ENCODE data around the gene ADAMTS2.

DNA sequence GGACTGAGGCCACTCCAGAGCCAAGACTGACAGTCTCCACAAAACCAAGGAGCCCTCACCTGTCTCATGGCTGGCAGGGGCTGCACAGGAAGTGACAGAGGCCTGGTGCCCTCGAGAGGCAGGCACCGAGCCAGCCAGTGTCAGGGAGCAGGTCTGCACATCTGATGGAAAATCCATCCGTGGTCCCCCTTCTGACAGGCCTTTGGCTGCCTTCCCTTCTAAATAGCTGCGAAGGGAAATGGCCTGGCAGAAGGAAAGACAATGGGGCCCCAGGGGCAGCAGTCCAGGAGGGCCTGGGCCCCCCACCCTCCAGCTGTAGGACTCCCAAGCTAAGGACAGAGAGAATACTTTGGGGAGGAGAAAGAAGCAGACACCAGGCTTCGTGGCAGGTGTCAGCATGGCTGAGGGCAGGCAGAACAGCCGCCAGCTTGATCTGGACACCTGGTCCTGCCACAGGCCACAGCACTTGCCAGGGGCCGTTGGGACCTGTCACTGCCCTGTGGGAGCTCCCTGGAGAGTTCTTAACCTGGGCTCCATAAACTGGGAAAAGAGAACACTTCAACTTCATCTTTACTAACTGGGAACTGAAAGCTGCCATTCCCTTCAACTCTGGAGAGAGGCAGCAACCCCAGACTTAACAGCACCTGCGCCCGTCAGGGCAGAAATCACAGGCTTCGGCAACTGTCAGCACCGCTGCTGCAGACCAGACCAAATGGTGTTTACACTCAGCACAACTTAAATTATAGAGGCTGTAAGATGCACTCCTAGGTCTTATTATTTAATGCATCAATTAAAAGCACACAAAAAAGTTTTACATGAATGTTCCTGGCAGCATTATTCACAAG lies 22.0 kb downstream of the ADAMTS2 start:
- TF ChIP-seq, protein P1, sequence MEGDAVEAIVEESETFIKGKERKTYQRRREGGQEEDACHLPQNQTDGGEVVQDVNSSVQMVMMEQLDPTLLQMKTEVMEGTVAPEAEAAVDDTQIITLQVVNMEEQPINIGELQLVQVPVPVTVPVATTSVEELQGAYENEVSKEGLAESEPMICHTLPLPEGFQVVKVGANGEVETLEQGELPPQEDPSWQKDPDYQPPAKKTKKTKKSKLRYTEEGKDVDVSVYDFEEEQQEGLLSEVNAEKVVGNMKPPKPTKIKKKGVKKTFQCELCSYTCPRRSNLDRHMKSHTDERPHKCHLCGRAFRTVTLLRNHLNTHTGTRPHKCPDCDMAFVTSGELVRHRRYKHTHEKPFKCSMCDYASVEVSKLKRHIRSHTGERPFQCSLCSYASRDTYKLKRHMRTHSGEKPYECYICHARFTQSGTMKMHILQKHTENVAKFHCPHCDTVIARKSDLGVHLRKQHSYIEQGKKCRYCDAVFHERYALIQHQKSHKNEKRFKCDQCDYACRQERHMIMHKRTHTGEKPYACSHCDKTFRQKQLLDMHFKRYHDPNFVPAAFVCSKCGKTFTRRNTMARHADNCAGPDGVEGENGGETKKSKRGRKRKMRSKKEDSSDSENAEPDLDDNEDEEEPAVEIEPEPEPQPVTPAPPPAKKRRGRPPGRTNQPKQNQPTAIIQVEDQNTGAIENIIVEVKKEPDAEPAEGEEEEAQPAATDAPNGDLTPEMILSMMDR (IDR thresholded peaks at IDR 0.05; ENCODE audit: insufficient read depth, low read length, poor library complexity, severe bottlenecking): no peak
- TF ChIP-seq EZH2phosphoT487 (conservative IDR thresholded peaks at IDR 0.05; ENCODE audit: low read length): no peak
